Loucy (cell line): ENCODE data around the gene TMED6.

Experiments used
- H2AFZ ChIP-seq: fragments of 200-600 bp; sonication (generic); 2 replicates; pipeline ENCODE4 v1.6.0; 2016; ENCODE audit warnings: antibody characterized with exemption, mild to moderate bottlenecking, low read length, moderate library complexity
- H3F3A ChIP-seq: fragments of 200-600 bp; 2 replicates; pipeline ENCODE4 v1.6.0; 2016; ENCODE audit warnings: antibody characterized with exemption, low read depth, mild to moderate bottlenecking
- H3K27me3 ChIP-seq: fragments of 200-600 bp; sonication (generic); 2 replicates; pipeline ENCODE4 v1.6.1; 2014; ENCODE audit warnings: low read length, mild to moderate bottlenecking; ENCODE audit not compliant: insufficient read depth, poor library complexity, severe bottlenecking
- H3K36me3 ChIP-seq: fragments of 200-600 bp; sonication (generic); 2 replicates; pipeline ENCODE4 v1.6.1; 2016; ENCODE audit warnings: low read length; ENCODE audit not compliant: insufficient read depth
- H3K4me1 ChIP-seq: fragments of 200-600 bp; sonication (generic); 2 replicates; pipeline ENCODE4 v1.5.1; 2014; ENCODE audit warnings: low read length, mild to moderate bottlenecking; ENCODE audit not compliant: insufficient read depth, poor library complexity, severe bottlenecking
- H3K4me2 ChIP-seq: fragments of 200-600 bp; sonication (generic); 2 replicates; pipeline ENCODE4 v1.6.0; 2014; ENCODE audit warnings: antibody characterized with exemption, low read length, low read depth, mild to moderate bottlenecking; ENCODE audit not compliant: poor library complexity, severe bottlenecking
- H3K4me3 ChIP-seq: fragments of 200-600 bp; sonication (generic); 2 replicates; pipeline ENCODE4 v1.5.1; 2014; ENCODE audit warnings: low read length, mild to moderate bottlenecking, mixed read lengths; ENCODE audit not compliant: poor library complexity, severe bottlenecking
- H3K79me2 ChIP-seq: fragments of 200-600 bp; sonication (generic); 2 replicates; pipeline ENCODE4 v1.6.1; 2014; ENCODE audit warnings: low read length; ENCODE audit not compliant: insufficient read depth
- H3K9ac ChIP-seq: fragments of 200-600 bp; sonication (generic); 2 replicates; pipeline ENCODE4 v1.6.0; 2014; ENCODE audit warnings: mild to moderate bottlenecking, low read depth, low read length, moderate library complexity; ENCODE audit not compliant: poor library complexity, severe bottlenecking
- H3K9me2 ChIP-seq: fragments of 200-600 bp; sonication (generic); replicated peaks from 2 replicates; pipeline ENCODE4 v1.6.1; 2016; ENCODE audit warnings: low read depth, low read length, mixed read lengths
- H3K9me3 ChIP-seq: fragments of 200-600 bp; sonication (generic); 2 replicates; pipeline ENCODE4 v1.6.1; 2014; ENCODE audit warnings: mild to moderate bottlenecking, antibody characterized with exemption, low read length, low read depth; ENCODE audit not compliant: insufficient read depth
- H4K20me1 ChIP-seq: fragments of 200-600 bp; sonication (generic); 2 replicates; pipeline ENCODE4 v1.6.0; 2014; ENCODE audit warnings: antibody characterized with exemption, low read length, mild to moderate bottlenecking; ENCODE audit not compliant: insufficient read depth, poor library complexity, severe bottlenecking
- EZH2phosphoT487 ChIP-seq: fragments of 200-600 bp; IDR thresholded peaks from 2 replicates; pipeline ENCODE4 v1.6.1; 2018; ENCODE audit warnings: antibody characterized with exemption, mild to moderate bottlenecking, moderate library complexity, borderline replicate concordance
- TF ChIP-seq, protein P1 (sequence below): fragments of 200-600 bp; sonication (generic); conservative IDR thresholded peaks from 2 replicates; pipeline ENCODE4 v1.5.1; 2014; ENCODE audit warnings: mild to moderate bottlenecking, antibody characterized with exemption, low read length

The TMED6 gene

DNA sequence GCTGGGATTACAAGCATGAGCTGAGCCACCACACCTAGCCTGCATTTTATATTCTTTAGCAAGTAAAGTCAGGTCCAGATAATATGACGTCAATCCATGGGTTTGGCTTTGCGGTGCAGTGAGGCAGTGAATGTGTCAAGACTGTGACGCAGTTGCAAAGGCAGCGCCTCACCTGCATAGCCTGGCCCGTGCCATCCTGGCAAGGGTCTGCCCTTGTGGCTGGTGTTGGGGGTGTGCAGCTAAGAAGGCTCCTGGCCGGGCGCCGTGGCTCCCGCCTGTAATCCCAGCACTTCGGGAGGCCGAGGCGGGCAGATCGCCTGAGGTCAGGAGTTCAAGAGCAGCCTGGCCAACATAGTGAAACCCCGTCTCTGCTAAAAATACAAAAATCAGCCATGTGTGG, 28.2 kb downstream of the TMED6 start:
- H3K9me2 ChIP-seq = no peaks in the 10 kb centered on the region
- H3K4me1 ChIP-seq = peaks cover 26% of the 10 kb centered on the region
- H3K9ac ChIP-seq = no peak overlapping the region
- H3K79me2 ChIP-seq = peaks cover 71% of the 10 kb centered on the region
- H3K9me3 ChIP-seq = no peaks in the 10 kb centered on the region
- H2AFZ ChIP-seq = no peak overlapping the region
- H3F3A ChIP-seq = peaks cover 7% of the 10 kb centered on the region; the same call in 1 of the 2 replicates
- no peak overlapping the region for H3K4me2 ChIP-seq
- peaks cover 36% of the 10 kb centered on the region for H4K20me1 ChIP-seq
- no peaks in the 10 kb centered on the region for H3K27me3 ChIP-seq
- TF ChIP-seq, protein P1, sequence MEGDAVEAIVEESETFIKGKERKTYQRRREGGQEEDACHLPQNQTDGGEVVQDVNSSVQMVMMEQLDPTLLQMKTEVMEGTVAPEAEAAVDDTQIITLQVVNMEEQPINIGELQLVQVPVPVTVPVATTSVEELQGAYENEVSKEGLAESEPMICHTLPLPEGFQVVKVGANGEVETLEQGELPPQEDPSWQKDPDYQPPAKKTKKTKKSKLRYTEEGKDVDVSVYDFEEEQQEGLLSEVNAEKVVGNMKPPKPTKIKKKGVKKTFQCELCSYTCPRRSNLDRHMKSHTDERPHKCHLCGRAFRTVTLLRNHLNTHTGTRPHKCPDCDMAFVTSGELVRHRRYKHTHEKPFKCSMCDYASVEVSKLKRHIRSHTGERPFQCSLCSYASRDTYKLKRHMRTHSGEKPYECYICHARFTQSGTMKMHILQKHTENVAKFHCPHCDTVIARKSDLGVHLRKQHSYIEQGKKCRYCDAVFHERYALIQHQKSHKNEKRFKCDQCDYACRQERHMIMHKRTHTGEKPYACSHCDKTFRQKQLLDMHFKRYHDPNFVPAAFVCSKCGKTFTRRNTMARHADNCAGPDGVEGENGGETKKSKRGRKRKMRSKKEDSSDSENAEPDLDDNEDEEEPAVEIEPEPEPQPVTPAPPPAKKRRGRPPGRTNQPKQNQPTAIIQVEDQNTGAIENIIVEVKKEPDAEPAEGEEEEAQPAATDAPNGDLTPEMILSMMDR = no peak
- no peak for TF ChIP-seq EZH2phosphoT487
- peaks cover 71% of the 10 kb centered on the region; the same call in 1 of the 2 replicates for H3K36me3 ChIP-seq
- H3K4me3 ChIP-seq = no peak overlapping the region

DNA sequence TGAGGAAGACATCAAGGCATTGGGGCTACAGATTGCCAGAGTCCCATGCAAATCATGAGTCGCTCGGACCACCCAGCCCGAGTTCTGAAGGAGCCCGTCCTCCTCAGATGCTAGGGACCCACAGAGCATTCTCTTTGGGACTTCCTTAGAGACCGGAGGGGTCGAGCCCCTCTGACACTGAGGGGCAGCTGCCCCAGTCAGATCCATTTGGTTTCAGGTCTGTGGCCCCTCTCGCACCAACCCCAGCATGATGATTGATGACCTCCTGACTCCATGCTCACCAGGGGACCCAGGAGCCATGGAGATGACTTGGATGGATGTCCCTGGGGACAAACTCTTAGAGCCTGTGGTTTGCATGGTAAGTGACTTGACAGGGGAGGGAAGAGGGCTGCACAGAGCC, 29.2 kb downstream of the TMED6 start:
- Histone ChIP-seq H3K4me1 (peaks cover 21% of the 10 kb centered on the region), H3K79me2 (peaks cover 66% of the 10 kb centered on the region), H3K4me3 (no peak overlapping the region), H3K27me3 (no peaks in the 10 kb centered on the region), H3K9me2 (no peaks in the 10 kb centered on the region), H3K36me3 (peaks cover 78% of the 10 kb centered on the region; the same call in 1 of the 2 replicates), H3K9me3 (no peaks in the 10 kb centered on the region), H3F3A (peaks cover 3% of the 10 kb centered on the region; the same call in 1 of the 2 replicates), H3K4me2 (no peak overlapping the region), H3K9ac (no peak overlapping the region), H4K20me1 (peaks cover 32% of the 10 kb centered on the region), H2AFZ (no peak overlapping the region)
- TF ChIP-seq, protein P1 = no peak
- TF ChIP-seq EZH2phosphoT487 = no peak

DNA sequence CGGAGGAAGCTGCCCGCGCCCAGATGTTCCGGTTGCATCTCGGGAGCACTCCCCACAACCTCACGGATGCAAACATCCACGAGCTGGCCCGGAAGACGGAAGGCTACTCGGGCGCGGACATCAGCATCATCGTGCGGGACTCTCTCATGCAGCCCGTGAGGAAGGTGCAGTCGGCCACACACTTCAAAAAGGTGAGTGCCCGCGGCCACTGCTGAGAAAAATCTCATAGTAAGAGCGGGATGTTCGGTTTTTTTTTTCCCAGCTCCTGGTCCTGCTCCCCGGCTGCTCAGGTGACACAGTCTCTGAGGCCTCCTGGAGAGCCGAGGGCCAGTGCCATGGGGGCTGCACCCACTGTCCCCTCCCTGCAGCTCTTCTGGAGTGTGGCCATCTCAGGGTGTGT, 30.5 kb downstream of the TMED6 start:
- no peak for TF ChIP-seq EZH2phosphoT487
- TF ChIP-seq, protein P1 = no peak
- peaks cover 87% of the 10 kb centered on the region; the same call in 1 of the 2 replicates for H3K36me3 ChIP-seq

More for the DNA sequence above, 30.5 kb downstream of the TMED6 start:
- H3K4me3 ChIP-seq = no peak overlapping the region
- H3K27me3 ChIP-seq = no peaks in the 10 kb centered on the region
- H3K9ac ChIP-seq = no peak overlapping the region
- no peak overlapping the region for H3K4me2 ChIP-seq
- no peaks in the 10 kb centered on the region for H3K9me2 ChIP-seq
- no peaks in the 10 kb centered on the region for H3F3A ChIP-seq
- H3K4me1 ChIP-seq = peaks cover 12% of the 10 kb centered on the region
- H4K20me1 ChIP-seq = peaks cover 20% of the 10 kb centered on the region
- no peaks in the 10 kb centered on the region for H3K9me3 ChIP-seq
- no peak overlapping the region for H2AFZ ChIP-seq
- peaks cover 63% of the 10 kb centered on the region for H3K79me2 ChIP-seq
